ENCODE measurements around the gene INHBA.

INHBA gene

GRCh38 chr7:41640487-41640886 is 62.4 kb downstream of the INHBA start:
- TF ChIP-seq USF1 (IDR thresholded peaks at IDR 0.05) (no peak), MAX (IDR thresholded peaks at IDR 0.05) (no peak), ZBTB7A (IDR thresholded peaks at IDR 0.05; ENCODE audit: low read depth) (no peak), EP300 (IDR thresholded peaks at IDR 0.05; ENCODE audit: borderline replicate concordance) (no peak), TEAD4 (IDR thresholded peaks at IDR 0.05) (no peak), FOXM1 (IDR thresholded peaks at IDR 0.05; ENCODE audit: borderline replicate concordance, low read depth) (no peak), REST (IDR thresholded peaks at IDR 0.05; ENCODE audit: low read depth) (no peak), TCF12 (IDR thresholded peaks at IDR 0.05; ENCODE audit: low read depth) (no peak), TAF1 (IDR thresholded peaks at IDR 0.05; ENCODE audit: low read depth) (no peak), NFIC (IDR thresholded peaks at IDR 0.05) (no peak), EGR1 (IDR thresholded peaks at IDR 0.05) (no peak)

- TF ChIP-seq MAX (IDR thresholded peaks at IDR 0.05): no peak
- no peak for TF ChIP-seq USF1 (IDR thresholded peaks at IDR 0.05)
- no peak for TF ChIP-seq FOXM1 (IDR thresholded peaks at IDR 0.05; ENCODE audit: borderline replicate concordance, low read depth)
- TF ChIP-seq EGR1 (IDR thresholded peaks at IDR 0.05): no peak
- TF ChIP-seq NFIC (IDR thresholded peaks at IDR 0.05): no peak
- no peak for TF ChIP-seq CEBPB (IDR thresholded peaks at IDR 0.05)
- no peak for TF ChIP-seq TCF12 (IDR thresholded peaks at IDR 0.05; ENCODE audit: low read depth)
- TF ChIP-seq RAD21 (IDR thresholded peaks at IDR 0.05; ENCODE audit: low read depth): no peak
- no peak for TF ChIP-seq ZBTB7A (IDR thresholded peaks at IDR 0.05; ENCODE audit: low read depth)
- TF ChIP-seq TAF1 (IDR thresholded peaks at IDR 0.05; ENCODE audit: low read depth): no peak
- no peak for TF ChIP-seq TEAD4 (IDR thresholded peaks at IDR 0.05)
- TF ChIP-seq YY1 (IDR thresholded peaks at IDR 0.05; ENCODE audit: low read depth): no peak
- TF ChIP-seq CREB1 (IDR thresholded peaks at IDR 0.05; ENCODE audit: low read depth): no peak
- TF ChIP-seq EP300 (IDR thresholded peaks at IDR 0.05; ENCODE audit: borderline replicate concordance): no peak
Observed at GRCh38 chr7:41637049-41637448, 65.8 kb downstream of the INHBA start.
